IMR-90 (cell line): Measurements from ENCODE around the gene PTX3. TPM values are rescaled to one million over a fixed set of nuclear protein-coding genes. Genes with fewer than 3 reads are reported as not detected.

Experiments used
- ATAC-seq: fragments of 200-7000 bp; cut with Tn5 transposase; 2 replicates; pipeline ENCODE4 v1.9.1; 2020; ENCODE audit warnings: low read depth, mild to moderate bottlenecking, moderate library complexity
- BruUV-seq: library from RNA; stranded (reverse); fragments of 400-500 nt; replicated peaks from 2 replicates; lab custom pipeline; 2021; lab: Mats Ljungman, UMichigan
- CTCF ChIA-PET: fragments of 300-600 bp; formaldehyde crosslinking; extraction: SDS; loops from one replicate; lab custom pipeline; 2021; ENCODE audit warnings: antibody characterized with exemption; lab: Yijun Ruan, JAX
- POLR2A ChIA-PET: fragments of 300-600 bp; sonication (Branson Sonifier 250); formaldehyde crosslinking; loops from one replicate; lab custom pipeline; 2022; ENCODE audit warnings: antibody characterized with exemption; ENCODE audit not compliant: unreplicated experiment; lab: Charles Lee
- DNase-seq: peaks from one replicate; pipeline ENCODE4 v3.0.0; 2013
- H2AFZ ChIP-seq: replicated peaks from 2 replicates; pipeline ENCODE3; 2013; ENCODE audit warnings: low read length, mild to moderate bottlenecking; ENCODE audit not compliant: poor library complexity
- H2AK5ac ChIP-seq: 2 replicates; pipeline ENCODE4 v1.6.1; 2013; ENCODE audit warnings: low read depth, low read length, inconsistent platforms
- H2AK9ac ChIP-seq: replicated peaks from 2 replicates; pipeline ENCODE3; 2013; ENCODE audit warnings: mild to moderate bottlenecking, low read depth, low read length, moderate library complexity; ENCODE audit not compliant: poor library complexity
- H2BK120ac ChIP-seq: 2 replicates; pipeline ENCODE4 v1.6.1; 2013; ENCODE audit warnings: low read depth, low read length, inconsistent platforms
- H2BK15ac ChIP-seq: 3 replicates; pipeline ENCODE4 v1.6.1; 2013; ENCODE audit warnings: low read depth, low read length, inconsistent platforms
- H2BK20ac ChIP-seq: 2 replicates; pipeline ENCODE4 v1.6.1; 2013; ENCODE audit warnings: low read depth, mild to moderate bottlenecking, inconsistent platforms, low read length, moderate library complexity
- H2BK5ac ChIP-seq: 2 replicates; pipeline ENCODE4 v1.6.1; 2013; ENCODE audit warnings: mild to moderate bottlenecking, low read depth, low read length, inconsistent platforms; ENCODE audit not compliant: poor library complexity, severe bottlenecking
- H3K14ac ChIP-seq: replicated peaks from 2 replicates; pipeline ENCODE4 v1.6.1; 2013; ENCODE audit warnings: low read depth, low read length, inconsistent platforms
- H3K18ac ChIP-seq: 2 replicates; pipeline ENCODE4 v1.6.1; 2013; ENCODE audit warnings: low read depth, low read length, control low read depth
- H3K23ac ChIP-seq: 2 replicates; pipeline ENCODE4 v1.6.1; 2013; ENCODE audit warnings: low read depth, low read length, inconsistent platforms
- H3K27ac ChIP-seq: 2 replicates; pipeline ENCODE4 v1.5.1; 2013; ENCODE audit warnings: mild to moderate bottlenecking, control low read depth, low read length; ENCODE audit not compliant: insufficient read depth
- H3K27me3 ChIP-seq: 2 replicates; pipeline ENCODE4 v1.6.1; 2013; ENCODE audit warnings: low read length; ENCODE audit not compliant: control insufficient read depth, insufficient read depth
- H3K36me3 ChIP-seq: 2 replicates; pipeline ENCODE4 v1.6.1; 2013; ENCODE audit warnings: low read length, mixed read lengths; ENCODE audit not compliant: control insufficient read depth, insufficient read depth
- H3K4ac ChIP-seq: 2 replicates; pipeline ENCODE4 v1.6.1; 2013; ENCODE audit warnings: low read depth, low read length, inconsistent platforms
- H3K4me1 ChIP-seq: 2 replicates; pipeline ENCODE4 v1.6.1; 2013; ENCODE audit warnings: low read length, mixed read lengths; ENCODE audit not compliant: control insufficient read depth, insufficient read depth
- H3K4me2 ChIP-seq: 2 replicates; pipeline ENCODE4 v1.6.1; 2013; ENCODE audit warnings: low read depth, mild to moderate bottlenecking, control low read depth, low read length, moderate library complexity
- H3K4me3 ChIP-seq: 2 replicates; pipeline ENCODE4 v1.5.1; 2013; ENCODE audit warnings: low read depth, mild to moderate bottlenecking, control low read depth, low read length, moderate library complexity; ENCODE audit not compliant: insufficient read depth
- H3K56ac ChIP-seq: 2 replicates; pipeline ENCODE4 v1.6.1; 2013; ENCODE audit warnings: low read length, inconsistent platforms; ENCODE audit not compliant: insufficient read depth; ENCODE audit errors: extremely low read depth
- H3K79me1 ChIP-seq, 2 experiments: 2 replicates each; pipeline ENCODE4 v1.6.1; 2013; ENCODE audit warnings: low read length in 2 of 2, inconsistent platforms in 1 of 2, low read depth in 1 of 2
- H3K9ac ChIP-seq: 2 replicates; pipeline ENCODE4 v1.6.1; 2013; ENCODE audit warnings: low read depth, low read length, control low read depth
- H3K9me1 ChIP-seq: 2 replicates; pipeline ENCODE4 v1.6.1; 2013; ENCODE audit warnings: low read length, inconsistent platforms; ENCODE audit not compliant: insufficient read depth
- H3K9me3 ChIP-seq: 2 replicates; pipeline ENCODE4 v1.6.1; 2013; ENCODE audit warnings: low read length; ENCODE audit not compliant: control insufficient read depth, insufficient read depth
- H4K20me1 ChIP-seq: 2 replicates; pipeline ENCODE4 v1.6.1; 2013; ENCODE audit warnings: low read length, inconsistent platforms; ENCODE audit not compliant: insufficient read depth
- H4K5ac ChIP-seq: 2 replicates; pipeline ENCODE4 v1.6.1; 2013; ENCODE audit warnings: mild to moderate bottlenecking, low read depth, low read length, control low read depth
- H4K8ac ChIP-seq, 2 experiments: 2 replicates each; pipeline ENCODE4 v1.6.1; 2013; ENCODE audit warnings: low read depth in 2 of 2, low read length in 2 of 2, control low read depth in 1 of 2, inconsistent platforms in 1 of 2
- H4K91ac ChIP-seq: 2 replicates; pipeline ENCODE4 v1.6.1; 2013; ENCODE audit warnings: low read depth, low read length, inconsistent platforms; ENCODE audit not compliant: insufficient read depth
- CEBPB ChIP-seq: IDR thresholded peaks from 2 replicates; pipeline ENCODE4 v1.6.1; 2012; ENCODE audit warnings: low read depth, low read length, improper control_type of control experiment
- CHD1 ChIP-seq: IDR thresholded peaks from 2 replicates; pipeline ENCODE4 v1.6.1; 2012; ENCODE audit warnings: low read depth, low read length, improper control_type of control experiment
- FOS ChIP-seq: fragments of 150-350 bp; IDR thresholded peaks from 2 replicates; pipeline ENCODE4 v1.6.1; 2016; ENCODE audit warnings: low read depth, low read length
- MAFK ChIP-seq: IDR thresholded peaks from 2 replicates; pipeline ENCODE4 v1.6.1; 2012; ENCODE audit warnings: low read depth, low read length, improper control_type of control experiment
- NFE2L2 ChIP-seq: fragments of 150-350 bp; IDR thresholded peaks from 2 replicates; pipeline ENCODE4 v1.6.1; 2016; ENCODE audit warnings: low read depth, mild to moderate bottlenecking, low read length
- WGBS, 2 experiments: methylation state at CpG; one replicate each; pipeline versions ENCODE4 v1.1.5 to v1.1.7; 2013; ENCODE audit warnings: missing lambda C conversion rate in 2 of 2; ENCODE audit not compliant: insufficient read length in 1 of 2; ENCODE audit errors: extremely low coverage in 2 of 2; 5-methylcytosine and 5-hydroxymethylcytosine counted together
- dilution Hi-C: fragments of 300-500 bp; cut with HindIII; formaldehyde crosslinking; loops from one replicate; pipeline ENCODE4 v1.14.3; 2018; ENCODE audit warnings: low sequenced_read_pairs; ENCODE audit not compliant: unreplicated experiment
- in situ Hi-C: fragments of 300-500 bp; cut with MboI; formaldehyde crosslinking; loops from 3 replicates; pipeline ENCODE4 v1.14.3; 2019; ENCODE audit warnings: low sequenced_read_pairs, inconsistent platforms, mixed read lengths
- intact Hi-C: fragments of 100-400 bp; cut with micrococcal nuclease; formaldehyde crosslinking; loops from 2 replicates; pipeline ENCODE4 v1.10.0; 2022
- polyA plus RNA-seq, 3 experiments: library from polyadenylated mRNA; depleted of rRNA; stranded (reverse); fragments of >200 nt; gene quantifications; 2 replicates each; pipeline ENCODE4 v1.2.3, GENCODE V29; 2012; ENCODE audit warnings: low replicate concordance in 1 of 3
- total RNA-seq: library from RNA; depleted of rRNA; stranded (reverse); fragments of >200 nt; gene quantifications from 2 replicates; pipeline ENCODE4 v1.2.3, GENCODE V29; 2012

The PTX3 gene
- total and polyA plus RNA-seq, 2 of the 4 experiments (the other 2 are of a cell fraction): 97.9 to 135 TPM

DNA sequence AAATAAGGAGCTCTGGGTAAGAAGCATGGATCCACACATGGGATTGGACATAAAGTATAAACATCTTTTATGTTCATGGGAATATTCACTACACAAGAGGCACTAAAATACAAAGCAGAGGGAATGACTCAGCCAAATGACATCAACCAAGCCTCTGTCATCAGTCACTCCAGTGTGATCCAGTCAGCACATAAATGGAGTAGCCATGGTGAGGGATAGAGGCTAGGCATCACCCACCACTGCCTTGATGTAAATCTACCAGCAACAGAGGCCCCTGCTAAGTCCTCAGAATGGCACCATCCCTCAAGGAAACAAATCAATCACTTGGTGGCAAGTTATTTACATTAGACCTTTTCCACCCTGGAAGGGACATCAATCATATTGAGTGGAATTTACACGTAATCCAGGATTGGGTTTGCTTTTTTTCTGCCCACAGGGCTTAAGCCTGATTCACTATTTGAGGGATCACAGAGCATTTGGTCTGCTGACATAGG, 39.3 kb downstream of the PTX3 start:
- H4K91ac ChIP-seq: no peak overlapping the region
- peak; percentile 93 for DNase-seq
- no peak overlapping the region for H3K18ac ChIP-seq
- intact Hi-C loops: no loop called here
- no peak overlapping the region for H3K14ac ChIP-seq
- H3K36me3 ChIP-seq: no peaks in the 10 kb centered on the region
- H4K8ac ChIP-seq: no peak overlapping the region
- ChIA-PET CTCF (no interaction called here), POLR2A (no interaction called here)
- BruUV-seq: no TSS peak
- dilution Hi-C loops: no loop called here
- peak overlapping the region; percentile 19; the same call in 1 of the 2 replicates for H4K5ac ChIP-seq
- no peaks in the 10 kb centered on the region for H3K9me1 ChIP-seq
- H4K20me1 ChIP-seq: no peaks in the 10 kb centered on the region
- H3K4me3 ChIP-seq: no peak overlapping the region
- H2BK5ac ChIP-seq: peak overlapping the region; percentile 20
- in situ Hi-C loops: no loop called here
- no peak overlapping the region for H3K27ac ChIP-seq
- H3K4me1 ChIP-seq: peaks cover 2% of the 10 kb centered on the region; the same call in 1 of the 2 replicates
- H3K79me1 ChIP-seq: peaks cover 14 to 21% of the 10 kb centered on the region in 2 experiments; a peak in 3 of 4 replicates
- WGBS, 2 experiments: no CpG with 5 or more reads among the region's 1 CpG
- H2BK20ac ChIP-seq: peak overlapping the region; percentile 14
- peak overlapping the region; percentile 54; the same call in 1 of the 2 replicates for H2AK5ac ChIP-seq
- no peaks in the 10 kb centered on the region for H3K27me3 ChIP-seq
- H2BK15ac ChIP-seq: peak overlapping the region; percentile 70; the same call in 1 of the 3 replicates
- H2AFZ ChIP-seq: peak overlapping the region; percentile 69
- peak overlapping the region; percentile 47; the same call in 1 of the 2 replicates for H2BK120ac ChIP-seq
- H3K9me3 ChIP-seq: no peaks in the 10 kb centered on the region
- no peak overlapping the region for H3K56ac ChIP-seq
- H3K9ac ChIP-seq: no peak overlapping the region
- no peak overlapping the region for H3K23ac ChIP-seq
- ATAC-seq: peak; percentile 80
- 0 out of 2 replicates have a peak, but pooled peaks have one; percentile 42 for TF ChIP-seq FOS
- TF ChIP-seq MAFK: peak; percentile 59
- no peak for TF ChIP-seq CHD1
- TF ChIP-seq CEBPB: peak; percentile 9; the same call in 1 of the 2 replicates
- TF ChIP-seq NFE2L2: peak; percentile 82
- peak overlapping the region; percentile 46 for H3K4ac ChIP-seq
- H2AK9ac ChIP-seq: no peak overlapping the region
- no peak overlapping the region for H3K4me2 ChIP-seq
